IMR-90 (cell line): ENCODE data around the gene PRXL2B. TPM values are rescaled to one million over a fixed set of nuclear protein-coding genes. Genes with fewer than 3 reads are reported as not detected.

ENCODE experiments used
- ATAC-seq: fragments of 200-7000 bp; cut with Tn5 transposase; 2 replicates; pipeline ENCODE4 v1.9.1; 2020; ENCODE audit warnings: low read depth, mild to moderate bottlenecking, moderate library complexity
- BruUV-seq: library from RNA; stranded (reverse); fragments of 400-500 nt; replicated peaks from 2 replicates; lab custom pipeline; 2021; lab: Mats Ljungman, UMichigan
- CTCF ChIA-PET: fragments of 300-600 bp; formaldehyde crosslinking; extraction: SDS; loops from one replicate; lab custom pipeline; 2021; ENCODE audit warnings: antibody characterized with exemption; lab: Yijun Ruan, JAX
- POLR2A ChIA-PET: fragments of 300-600 bp; sonication (Branson Sonifier 250); formaldehyde crosslinking; loops from one replicate; lab custom pipeline; 2022; ENCODE audit warnings: antibody characterized with exemption; ENCODE audit not compliant: unreplicated experiment; lab: Charles Lee
- DNase-seq: peaks from one replicate; pipeline ENCODE4 v3.0.0; 2013
- H2AFZ ChIP-seq: replicated peaks from 2 replicates; pipeline ENCODE3; 2013; ENCODE audit warnings: low read length, mild to moderate bottlenecking; ENCODE audit not compliant: poor library complexity
- H2AK5ac ChIP-seq: 2 replicates; pipeline ENCODE4 v1.6.1; 2013; ENCODE audit warnings: low read depth, low read length, inconsistent platforms
- H2AK9ac ChIP-seq: replicated peaks from 2 replicates; pipeline ENCODE3; 2013; ENCODE audit warnings: mild to moderate bottlenecking, low read depth, low read length, moderate library complexity; ENCODE audit not compliant: poor library complexity
- H2BK120ac ChIP-seq: 2 replicates; pipeline ENCODE4 v1.6.1; 2013; ENCODE audit warnings: low read depth, low read length, inconsistent platforms
- H2BK15ac ChIP-seq: 3 replicates; pipeline ENCODE4 v1.6.1; 2013; ENCODE audit warnings: low read depth, low read length, inconsistent platforms
- H2BK20ac ChIP-seq: 2 replicates; pipeline ENCODE4 v1.6.1; 2013; ENCODE audit warnings: low read depth, mild to moderate bottlenecking, inconsistent platforms, low read length, moderate library complexity
- H2BK5ac ChIP-seq: 2 replicates; pipeline ENCODE4 v1.6.1; 2013; ENCODE audit warnings: mild to moderate bottlenecking, low read depth, low read length, inconsistent platforms; ENCODE audit not compliant: poor library complexity, severe bottlenecking
- H3K14ac ChIP-seq: replicated peaks from 2 replicates; pipeline ENCODE4 v1.6.1; 2013; ENCODE audit warnings: low read depth, low read length, inconsistent platforms
- H3K18ac ChIP-seq: 2 replicates; pipeline ENCODE4 v1.6.1; 2013; ENCODE audit warnings: low read depth, low read length, control low read depth
- H3K23ac ChIP-seq: 2 replicates; pipeline ENCODE4 v1.6.1; 2013; ENCODE audit warnings: low read depth, low read length, inconsistent platforms
- H3K27ac ChIP-seq: 2 replicates; pipeline ENCODE4 v1.5.1; 2013; ENCODE audit warnings: mild to moderate bottlenecking, control low read depth, low read length; ENCODE audit not compliant: insufficient read depth
- H3K27me3 ChIP-seq: 2 replicates; pipeline ENCODE4 v1.6.1; 2013; ENCODE audit warnings: low read length; ENCODE audit not compliant: control insufficient read depth, insufficient read depth
- H3K36me3 ChIP-seq: 2 replicates; pipeline ENCODE4 v1.6.1; 2013; ENCODE audit warnings: low read length, mixed read lengths; ENCODE audit not compliant: control insufficient read depth, insufficient read depth
- H3K4ac ChIP-seq: 2 replicates; pipeline ENCODE4 v1.6.1; 2013; ENCODE audit warnings: low read depth, low read length, inconsistent platforms
- H3K4me1 ChIP-seq: 2 replicates; pipeline ENCODE4 v1.6.1; 2013; ENCODE audit warnings: low read length, mixed read lengths; ENCODE audit not compliant: control insufficient read depth, insufficient read depth
- H3K4me2 ChIP-seq: 2 replicates; pipeline ENCODE4 v1.6.1; 2013; ENCODE audit warnings: low read depth, mild to moderate bottlenecking, control low read depth, low read length, moderate library complexity
- H3K4me3 ChIP-seq: 2 replicates; pipeline ENCODE4 v1.5.1; 2013; ENCODE audit warnings: low read depth, mild to moderate bottlenecking, control low read depth, low read length, moderate library complexity; ENCODE audit not compliant: insufficient read depth
- H3K56ac ChIP-seq: 2 replicates; pipeline ENCODE4 v1.6.1; 2013; ENCODE audit warnings: low read length, inconsistent platforms; ENCODE audit not compliant: insufficient read depth; ENCODE audit errors: extremely low read depth
- H3K79me1 ChIP-seq, 2 experiments: 2 replicates each; pipeline ENCODE4 v1.6.1; 2013; ENCODE audit warnings: low read length in 2 of 2, inconsistent platforms in 1 of 2, low read depth in 1 of 2
- H3K9ac ChIP-seq: 2 replicates; pipeline ENCODE4 v1.6.1; 2013; ENCODE audit warnings: low read depth, low read length, control low read depth
- H3K9me1 ChIP-seq: 2 replicates; pipeline ENCODE4 v1.6.1; 2013; ENCODE audit warnings: low read length, inconsistent platforms; ENCODE audit not compliant: insufficient read depth
- H3K9me3 ChIP-seq: 2 replicates; pipeline ENCODE4 v1.6.1; 2013; ENCODE audit warnings: low read length; ENCODE audit not compliant: control insufficient read depth, insufficient read depth
- H4K20me1 ChIP-seq: 2 replicates; pipeline ENCODE4 v1.6.1; 2013; ENCODE audit warnings: low read length, inconsistent platforms; ENCODE audit not compliant: insufficient read depth
- H4K5ac ChIP-seq: 2 replicates; pipeline ENCODE4 v1.6.1; 2013; ENCODE audit warnings: mild to moderate bottlenecking, low read depth, low read length, control low read depth
- H4K8ac ChIP-seq, 2 experiments: 2 replicates each; pipeline ENCODE4 v1.6.1; 2013; ENCODE audit warnings: low read depth in 2 of 2, low read length in 2 of 2, control low read depth in 1 of 2, inconsistent platforms in 1 of 2
- H4K91ac ChIP-seq: 2 replicates; pipeline ENCODE4 v1.6.1; 2013; ENCODE audit warnings: low read depth, low read length, inconsistent platforms; ENCODE audit not compliant: insufficient read depth
- BHLHE40 ChIP-seq: fragments of 150-350 bp; IDR thresholded peaks from 2 replicates; pipeline ENCODE4 v1.6.1; 2016; ENCODE audit warnings: mild to moderate bottlenecking, low read depth, low read length
- CHD1 ChIP-seq: IDR thresholded peaks from 2 replicates; pipeline ENCODE4 v1.6.1; 2012; ENCODE audit warnings: low read depth, low read length, improper control_type of control experiment
- FOS ChIP-seq: fragments of 150-350 bp; IDR thresholded peaks from 2 replicates; pipeline ENCODE4 v1.6.1; 2016; ENCODE audit warnings: low read depth, low read length
- MAFK ChIP-seq: IDR thresholded peaks from 2 replicates; pipeline ENCODE4 v1.6.1; 2012; ENCODE audit warnings: low read depth, low read length, improper control_type of control experiment
- MXI1 ChIP-seq: IDR thresholded peaks from 2 replicates; pipeline ENCODE4 v1.6.1; 2012; ENCODE audit warnings: low read depth, mild to moderate bottlenecking, low read length, moderate library complexity, borderline replicate concordance
- NFE2L2 ChIP-seq: fragments of 150-350 bp; IDR thresholded peaks from 2 replicates; pipeline ENCODE4 v1.6.1; 2016; ENCODE audit warnings: low read depth, mild to moderate bottlenecking, low read length
- RAD21 ChIP-seq: IDR thresholded peaks from 2 replicates; pipeline ENCODE4 v1.6.1; 2012; ENCODE audit warnings: low read length, improper control_type of control experiment
- RFX5 ChIP-seq: IDR thresholded peaks from 2 replicates; pipeline ENCODE4 v1.8.0; 2012; ENCODE audit warnings: low read depth, mild to moderate bottlenecking, low read length, moderate library complexity
- SMC3 ChIP-seq: fragments of 150-350 bp; IDR thresholded peaks from 2 replicates; pipeline ENCODE4 v1.6.1; 2016; ENCODE audit warnings: low read depth, mild to moderate bottlenecking, antibody characterized with exemption, low read length, moderate library complexity
- WGBS, 2 experiments: methylation state at CpG; one replicate each; pipeline versions ENCODE4 v1.1.5 to v1.1.7; 2013; ENCODE audit warnings: missing lambda C conversion rate in 2 of 2; ENCODE audit not compliant: insufficient read length in 1 of 2; ENCODE audit errors: extremely low coverage in 2 of 2; 5-methylcytosine and 5-hydroxymethylcytosine counted together
- dilution Hi-C: fragments of 300-500 bp; cut with HindIII; formaldehyde crosslinking; loops from one replicate; pipeline ENCODE4 v1.14.3; 2018; ENCODE audit warnings: low sequenced_read_pairs; ENCODE audit not compliant: unreplicated experiment
- in situ Hi-C: fragments of 300-500 bp; cut with MboI; formaldehyde crosslinking; loops from 3 replicates; pipeline ENCODE4 v1.14.3; 2019; ENCODE audit warnings: low sequenced_read_pairs, inconsistent platforms, mixed read lengths
- intact Hi-C: fragments of 100-400 bp; cut with micrococcal nuclease; formaldehyde crosslinking; loops from 2 replicates; pipeline ENCODE4 v1.10.0; 2022
- polyA plus RNA-seq, 3 experiments: library from polyadenylated mRNA; depleted of rRNA; stranded (reverse); fragments of >200 nt; gene quantifications; 2 replicates each; pipeline ENCODE4 v1.2.3, GENCODE V29; 2012; ENCODE audit warnings: low replicate concordance in 1 of 3
- total RNA-seq: library from RNA; depleted of rRNA; stranded (reverse); fragments of >200 nt; gene quantifications from 2 replicates; pipeline ENCODE4 v1.2.3, GENCODE V29; 2012
- TF ChIP-seq, protein P1 (sequence below): fragments of 150-350 bp; IDR thresholded peaks from 2 replicates; pipeline ENCODE4 v1.6.1; 2016; ENCODE audit warnings: low read depth, mild to moderate bottlenecking, low read length, moderate library complexity, borderline replicate concordance

Gene PRXL2B
- total and polyA plus RNA-seq, 2 of the 4 experiments (the other 2 are of a cell fraction), result 10.9 to 22.3 TPM

- Histone ChIP-seq H3K4ac (no peak overlapping the region), H3K4me2 (no peak overlapping the region), H2BK5ac (no peak overlapping the region), H3K9me3 (no peaks in the 10 kb centered on the region), H4K20me1 (0 out of 2 replicates have a peak, but pooled peaks cover 3% of the 10 kb centered on the region), H3K27ac (no peak overlapping the region), H2AK9ac (peak overlapping the region; percentile 76), H2BK20ac (no peak overlapping the region), H3K18ac (no peak overlapping the region), H2AK5ac (no peak overlapping the region; the same call in 1 of the 2 replicates), H4K8ac (no peak overlapping the region), H4K91ac (no peak overlapping the region), H4K5ac (no peak overlapping the region), H3K4me3 (no peak overlapping the region), H3K9ac (no peak overlapping the region), H3K79me1 (peaks cover 0 to 10% of the 10 kb centered on the region in 2 experiments; a peak in 1 of 4 replicates), H3K9me1 (no peaks in the 10 kb centered on the region), H2BK120ac (no peak overlapping the region), H3K56ac (no peak overlapping the region), H3K27me3 (peaks cover 2% of the 10 kb centered on the region; the same call in 1 of the 2 replicates), H3K4me1 (peaks cover 10% of the 10 kb centered on the region), H3K23ac (no peak overlapping the region), H3K14ac (no peak overlapping the region; the same call in 1 of the 2 replicates), H2BK15ac (no peak overlapping the region), H3K36me3 (no peaks in the 10 kb centered on the region), H2AFZ (no peak overlapping the region)
- BruUV-seq, result no TSS peak
- in situ Hi-C loops, result loop anchor here (5.0 to 25.0 kb wide), 2 partner anchors 133 to 358 kb away; partner anchors contain the start of genes FAAP20 and PEX10
- dilution Hi-C loops, result no loop called here
- POLR2A ChIA-PET, result no interaction called here
- WGBS, 2 experiments, result 30% methylated on average over 3 of the region's 19 CpGs; no CpG with 5 or more reads in 1 of the 2 experiments
- TF ChIP-seq CHD1 (no peak), RAD21 (no peak), SMC3 (no peak), NFE2L2 (no peak), RFX5 (no peak), MAFK (no peak), FOS (no peak), BHLHE40 (no peak), MXI1 (no peak)
- TF ChIP-seq, protein P1, sequence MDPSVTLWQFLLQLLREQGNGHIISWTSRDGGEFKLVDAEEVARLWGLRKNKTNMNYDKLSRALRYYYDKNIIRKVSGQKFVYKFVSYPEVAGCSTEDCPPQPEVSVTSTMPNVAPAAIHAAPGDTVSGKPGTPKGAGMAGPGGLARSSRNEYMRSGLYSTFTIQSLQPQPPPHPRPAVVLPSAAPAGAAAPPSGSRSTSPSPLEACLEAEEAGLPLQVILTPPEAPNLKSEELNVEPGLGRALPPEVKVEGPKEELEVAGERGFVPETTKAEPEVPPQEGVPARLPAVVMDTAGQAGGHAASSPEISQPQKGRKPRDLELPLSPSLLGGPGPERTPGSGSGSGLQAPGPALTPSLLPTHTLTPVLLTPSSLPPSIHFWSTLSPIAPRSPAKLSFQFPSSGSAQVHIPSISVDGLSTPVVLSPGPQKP, result no peak
- intact Hi-C loops, result loop anchor here (5.0 kb wide), 1 partner anchor 113 kb away; no protein-coding TSS in a partner anchor
- DNase-seq, result no peak
- CTCF ChIA-PET, result no interaction called here
- ATAC-seq, result no peak
Measured at GRCh38 chr1:2544875-2545640, 41.5 kb upstream of the PRXL2B start.
